Right lobe of liver (tissue), 6 donors: Measurements from ENCODE around the gene GSDME. TPM values are rescaled to one million over a fixed set of nuclear protein-coding genes. Genes with fewer than 3 reads are reported as not detected.

Experiments used
- ATAC-seq, 4 donors: fragments of 200-7000 bp; cut with Tn5 transposase; one replicate each; pipeline ENCODE4 v1.9.1; 2020; ENCODE audit warnings: mild to moderate bottlenecking in 4 of 4, moderate library complexity in 4 of 4
- DNase-seq, 3 donors: peaks; one replicate each; pipeline ENCODE4 v3.0.0-alpha.2; 2020
- H3K27ac ChIP-seq, 3 donors: fragments of 200-600 bp; one replicate each; pipeline ENCODE4 v1.8.0; 2022
- H3K27me3 ChIP-seq, 2 donors: fragments of 200-600 bp; one replicate each; pipeline ENCODE4 v1.8.0; 2022
- H3K36me3 ChIP-seq, 4 donors: fragments of 200-600 bp; sonication (generic) in 1 of 4; one replicate each; pipeline versions ENCODE4 v1.5.1 to v1.8.0; 2017 to 2022; ENCODE audit warnings: control low read depth in 1 of 4
- H3K4me1 ChIP-seq, 4 donors: fragments of 200-600 bp; sonication (generic) in 1 of 4; one replicate each; pipeline versions ENCODE4 v1.5.1 to v1.8.0; 2017 to 2022; ENCODE audit warnings: control low read depth in 1 of 4
- H3K4me3 ChIP-seq, 3 donors: fragments of 200-600 bp; one replicate each; pipeline ENCODE4 v1.8.0; 2022
- H3K9me3 ChIP-seq, 4 donors: fragments of 200-600 bp; sonication (generic) in 1 of 4; one replicate each; pipeline versions ENCODE4 v1.5.1 to v1.8.0; 2017 to 2022; ENCODE audit warnings: control low read depth in 1 of 4
- POLR2A ChIP-seq: fragments of 450-650 bp; IDR thresholded peaks from one replicate; pipeline ENCODE4 v1.6.1; 2017; ENCODE audit warnings: antibody characterized with exemption, mild to moderate bottlenecking
- WGBS: methylation state at CpG from one replicate; pipeline ENCODE4 v1.1.6; 2018; ENCODE audit warnings: low coverage, low lambda C conversion rate; ENCODE audit not compliant: insufficient coverage; ENCODE audit errors: missing lambda C conversion rate; 5-methylcytosine and 5-hydroxymethylcytosine counted together
- intact Hi-C, 2 donors: fragments of 100-400 bp; cut with DNase I; formaldehyde crosslinking; loops; one replicate each; pipeline versions ENCODE4 v1.11.2 to v1.14.1; 2022
- total RNA-seq, 6 experiments: library from RNA; depleted of rRNA in 2 of 6; stranded (reverse); fragments of >200 nt in 2 of 6; fragmentation: NEBNext Ultra II Directional in 3 of 6; extraction: Animal tissue kit (Norgen Biotek cat#: 25700) in 3 of 6; gene quantifications; one replicate each; pipeline versions ENCODE4 v1.1.0 to v1.2.4, GENCODE V29; 2016 to 2023
- TF ChIP-seq, protein P1 (sequence below), 4 donors: fragments of 200-600 bp in 3 of 4; fragments of 450-650 bp in 1 of 4; IDR thresholded peaks; one replicate each; pipeline versions ENCODE4 v1.5.1 to v1.8.0; 2016 to 2022; ENCODE audit warnings: antibody characterized with exemption in 4 of 4, mild to moderate bottlenecking in 2 of 4
- donor health status: DM: no; HTN: yes; CAD: no.
- donor health status: DM: no; HTN: no; CAD: no.
- donor health status: DM: no; HTN: no; CAD: no.
- donor health status: DM: no; HTN: yes; CAD: no.
- donor health status: DM: no; HTN: yes; CAD: no.

The GSDME gene
- total RNA-seq, 6 experiments from 2014 or later = 3.1 to 10.2 (median 5.8) TPM

DNA sequence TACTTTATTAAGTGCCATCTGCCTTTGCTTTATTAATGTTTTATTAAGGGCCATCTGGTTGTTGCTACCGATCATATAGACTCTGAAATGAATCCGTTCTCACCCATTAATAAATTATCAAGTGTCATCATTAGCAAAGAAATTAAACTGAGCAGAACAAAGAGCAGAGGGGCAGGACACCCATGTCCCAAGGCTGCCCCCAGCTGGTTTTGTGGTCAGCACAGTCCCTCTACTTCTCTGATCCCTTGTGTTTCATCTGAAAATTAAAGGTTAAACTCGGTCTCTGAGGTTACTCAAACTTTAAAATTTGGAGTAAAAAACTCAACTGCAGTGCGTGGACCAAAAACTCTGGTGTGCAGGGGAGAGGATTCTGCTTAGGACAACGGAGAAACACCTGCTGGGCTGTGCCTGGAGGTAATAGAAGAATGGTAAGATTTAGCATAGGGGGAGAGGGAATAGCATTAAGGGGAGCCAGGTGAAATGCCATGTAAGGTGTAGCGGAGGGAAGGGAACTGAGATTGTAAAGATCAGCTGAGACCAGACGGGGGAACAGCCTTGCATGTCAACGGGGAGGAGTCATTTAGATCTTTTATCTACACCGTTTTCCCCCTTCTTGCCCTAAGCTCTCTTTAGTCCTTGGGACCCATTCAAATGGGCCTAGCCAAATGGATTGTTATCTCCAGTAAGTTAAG lies 10.8 kb upstream of the GSDME start:
- no peaks in the 10 kb centered on the region for H3K27me3 ChIP-seq
- no peak overlapping the region for H3K27ac ChIP-seq
- 57% methylated on average over 9 of the region's 9 CpGs for WGBS
- H3K9me3 ChIP-seq = no peaks in the 10 kb centered on the region
- no peaks in the 10 kb centered on the region for H3K36me3 ChIP-seq
- intact Hi-C loops = no loop called here
- ATAC-seq (no peak), DNase-seq (no peak)
- H3K4me3 ChIP-seq = no peak overlapping the region
- no peaks in the 10 kb centered on the region for H3K4me1 ChIP-seq
- no peak for TF ChIP-seq POLR2A
- TF ChIP-seq, protein P1, sequence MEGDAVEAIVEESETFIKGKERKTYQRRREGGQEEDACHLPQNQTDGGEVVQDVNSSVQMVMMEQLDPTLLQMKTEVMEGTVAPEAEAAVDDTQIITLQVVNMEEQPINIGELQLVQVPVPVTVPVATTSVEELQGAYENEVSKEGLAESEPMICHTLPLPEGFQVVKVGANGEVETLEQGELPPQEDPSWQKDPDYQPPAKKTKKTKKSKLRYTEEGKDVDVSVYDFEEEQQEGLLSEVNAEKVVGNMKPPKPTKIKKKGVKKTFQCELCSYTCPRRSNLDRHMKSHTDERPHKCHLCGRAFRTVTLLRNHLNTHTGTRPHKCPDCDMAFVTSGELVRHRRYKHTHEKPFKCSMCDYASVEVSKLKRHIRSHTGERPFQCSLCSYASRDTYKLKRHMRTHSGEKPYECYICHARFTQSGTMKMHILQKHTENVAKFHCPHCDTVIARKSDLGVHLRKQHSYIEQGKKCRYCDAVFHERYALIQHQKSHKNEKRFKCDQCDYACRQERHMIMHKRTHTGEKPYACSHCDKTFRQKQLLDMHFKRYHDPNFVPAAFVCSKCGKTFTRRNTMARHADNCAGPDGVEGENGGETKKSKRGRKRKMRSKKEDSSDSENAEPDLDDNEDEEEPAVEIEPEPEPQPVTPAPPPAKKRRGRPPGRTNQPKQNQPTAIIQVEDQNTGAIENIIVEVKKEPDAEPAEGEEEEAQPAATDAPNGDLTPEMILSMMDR (IDR thresholded peaks at IDR 0.05) = no peak

DNA sequence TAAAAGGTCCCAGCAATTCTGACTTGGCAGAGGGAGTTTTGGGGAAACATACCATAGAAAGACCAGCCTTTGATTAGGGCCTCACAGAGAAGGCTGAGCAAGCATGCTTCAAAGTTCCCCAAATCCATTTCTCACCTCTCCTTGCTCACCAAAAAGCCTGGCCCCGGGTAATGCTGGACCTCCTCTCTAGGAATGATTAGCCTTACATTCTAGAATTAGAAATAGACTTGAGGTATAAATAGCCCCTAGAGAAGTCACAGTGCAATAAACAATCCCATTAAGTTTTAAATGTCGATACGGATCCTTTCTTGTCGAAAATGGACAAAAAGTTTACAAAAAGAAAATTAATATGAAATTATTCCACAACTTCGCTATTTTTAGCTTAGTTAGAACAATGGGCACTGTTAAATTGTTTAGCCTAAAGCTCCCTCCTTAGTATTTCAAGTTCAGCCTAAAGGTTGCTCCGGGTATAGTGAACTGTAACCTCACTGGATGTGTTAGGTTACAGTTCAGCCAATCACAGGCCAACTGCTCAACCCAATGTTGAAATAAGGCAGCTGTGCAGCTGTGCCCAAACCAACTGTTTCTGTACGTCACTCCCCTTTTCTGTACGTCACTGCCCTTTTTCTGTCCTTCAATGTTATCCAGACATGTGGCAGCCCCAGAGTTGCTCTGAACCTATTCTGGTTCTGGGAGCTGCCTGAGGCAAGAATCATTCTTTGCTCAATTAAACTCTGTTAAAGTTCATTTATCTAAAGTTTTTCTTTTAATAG lies 7.9 kb upstream of the GSDME start:
- no peak overlapping the region for H3K27ac ChIP-seq
- 39% methylated on average over 8 of the region's 8 CpGs for WGBS
- TF ChIP-seq, protein P1 (IDR thresholded peaks at IDR 0.05) = no peak
- TF ChIP-seq POLR2A = no peak
- DNase-seq (no peak), ATAC-seq (no peak)
- no peaks in the 10 kb centered on the region for H3K36me3 ChIP-seq
- no peaks in the 10 kb centered on the region for H3K4me1 ChIP-seq
- no peaks in the 10 kb centered on the region for H3K9me3 ChIP-seq
- intact Hi-C loops = no loop called here
- H3K27me3 ChIP-seq = no peaks in the 10 kb centered on the region
- no peak overlapping the region for H3K4me3 ChIP-seq

DNA sequence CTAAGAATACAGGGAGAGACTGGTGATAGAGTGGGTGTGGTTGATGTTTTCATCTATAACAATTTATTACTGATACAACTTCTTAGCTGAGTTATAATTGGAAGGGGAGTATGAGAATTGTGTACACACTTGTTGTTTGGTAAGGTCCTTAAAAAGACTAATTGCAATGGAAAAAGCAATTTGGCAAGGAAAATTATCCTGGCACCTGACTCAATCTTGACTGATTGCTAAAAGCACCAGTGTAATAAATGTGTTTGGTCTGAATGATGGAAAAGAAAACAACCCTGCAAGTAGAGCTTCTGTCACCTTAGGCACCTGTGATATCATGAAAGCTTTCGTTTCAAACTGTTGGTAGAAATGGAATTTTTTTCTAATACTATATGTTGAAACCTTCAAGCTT lies 6.7 kb upstream of the GSDME start:
- no peaks in the 10 kb centered on the region for H3K9me3 ChIP-seq
- 36% methylated on average over 1 of the region's 1 CpG for WGBS
- TF ChIP-seq, protein P1 (IDR thresholded peaks at IDR 0.05) = no peak
- no peak for TF ChIP-seq POLR2A
- no peaks in the 10 kb centered on the region for H3K27me3 ChIP-seq
- ATAC-seq (no peak), DNase-seq (no peak)
- no peak overlapping the region for H3K27ac ChIP-seq
- intact Hi-C loops = no loop called here
- no peak overlapping the region for H3K4me3 ChIP-seq
- no peaks in the 10 kb centered on the region for H3K36me3 ChIP-seq
- H3K4me1 ChIP-seq = no peaks in the 10 kb centered on the region

DNA sequence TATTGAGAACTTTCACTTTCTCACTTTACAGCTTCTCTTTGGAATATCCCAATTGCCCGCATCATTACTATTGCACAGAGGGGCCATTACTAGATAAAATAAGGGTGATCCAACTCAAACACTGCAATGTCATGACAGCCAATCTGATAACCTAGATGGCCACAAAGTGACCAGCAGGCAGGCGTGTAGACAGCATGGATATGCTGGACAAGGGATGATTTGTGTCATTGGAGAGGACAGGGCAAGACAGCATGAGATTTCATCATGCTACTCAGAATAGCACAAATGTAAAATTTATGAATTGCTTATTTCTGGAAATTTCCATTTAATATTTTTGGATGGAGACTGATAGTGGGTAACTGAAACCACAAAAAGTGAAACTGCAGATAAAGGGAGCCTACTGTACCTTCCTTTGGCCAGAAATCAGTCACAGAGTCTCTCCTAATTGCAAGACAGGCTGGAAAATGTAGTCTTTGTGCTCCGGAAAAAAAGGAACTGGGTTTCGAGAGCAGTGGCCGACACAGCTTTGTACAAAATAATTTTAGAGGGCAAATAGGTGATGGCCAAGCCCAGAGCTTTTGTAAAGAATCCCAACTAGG lies 6.1 kb upstream of the GSDME start:
- intact Hi-C loops = no loop called here
- Histone ChIP-seq H3K4me3 (no peak overlapping the region), H3K27ac (no peak overlapping the region), H3K27me3 (no peaks in the 10 kb centered on the region), H3K4me1 (no peaks in the 10 kb centered on the region), H3K36me3 (no peaks in the 10 kb centered on the region), H3K9me3 (no peaks in the 10 kb centered on the region)
- WGBS = 50% methylated on average over 5 of the region's 5 CpGs
- TF ChIP-seq, protein P1 (IDR thresholded peaks at IDR 0.05) = no peak
- TF ChIP-seq POLR2A = no peak
- DNase-seq (no peak), ATAC-seq (peak in 2 of 4 donors; percentile 52 to 68)
